Globus pallidus (tissue), 1 donor: ENCODE results near the gene PTGES2.
"Not testable (repeated sequence)": the region's sequence is repeated elsewhere in the genome, so short reads cannot be mapped to it uniquely, and the experiment has no call there.

ENCODE experiments used
- DNase-seq: peaks from one replicate; pipeline ENCODE4 v3.0.0-alpha.2; 2015; ENCODE audit warnings: low spot score

PTGES2 gene

DNA sequence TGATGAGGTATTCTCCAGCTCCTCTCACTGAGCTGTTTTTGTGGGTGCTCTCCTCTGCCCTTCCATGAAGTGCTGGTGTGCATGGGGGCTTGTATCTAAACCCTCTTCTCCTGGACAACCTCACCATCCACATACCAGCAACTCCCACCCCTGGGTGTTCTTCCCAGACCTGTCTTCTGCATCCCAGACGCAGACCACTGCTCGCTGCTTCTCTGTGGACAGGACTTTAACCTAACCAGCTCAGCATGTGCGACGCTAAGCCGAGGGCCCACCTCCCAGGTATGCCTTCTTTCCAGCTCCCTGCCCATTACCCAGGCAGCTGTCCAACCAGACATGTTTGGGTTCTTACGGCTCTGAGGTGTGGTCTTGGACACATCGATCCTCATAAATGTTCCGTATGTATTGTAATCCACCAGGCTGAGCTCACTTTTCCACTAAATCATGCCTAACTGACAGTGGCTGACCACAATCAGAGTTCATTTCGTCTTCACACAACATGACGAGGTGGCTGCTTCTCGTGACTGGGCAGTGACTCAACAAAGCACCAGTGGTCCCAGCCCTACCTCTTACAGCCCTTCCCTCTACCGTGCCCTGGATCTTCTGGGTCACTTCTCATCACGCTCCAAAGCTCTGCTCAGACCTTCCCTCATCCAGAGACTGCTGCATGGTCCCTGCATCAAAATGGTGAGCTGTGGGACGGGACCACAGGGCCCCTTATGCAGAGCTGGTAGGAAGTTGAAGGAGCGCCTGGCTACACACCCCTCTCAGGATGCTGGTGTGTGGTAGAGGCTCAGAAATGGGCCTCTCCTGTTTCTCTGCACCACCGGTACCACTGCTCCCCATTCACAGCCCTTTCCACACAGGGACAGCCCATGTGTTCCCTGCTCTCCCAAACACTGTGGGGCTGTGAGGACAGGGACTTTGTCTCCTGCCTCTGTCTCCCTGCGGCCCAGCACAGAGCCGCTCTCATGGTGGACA lies 9.6 kb upstream of the PTGES2 start:
- no peak for DNase-seq

DNA sequence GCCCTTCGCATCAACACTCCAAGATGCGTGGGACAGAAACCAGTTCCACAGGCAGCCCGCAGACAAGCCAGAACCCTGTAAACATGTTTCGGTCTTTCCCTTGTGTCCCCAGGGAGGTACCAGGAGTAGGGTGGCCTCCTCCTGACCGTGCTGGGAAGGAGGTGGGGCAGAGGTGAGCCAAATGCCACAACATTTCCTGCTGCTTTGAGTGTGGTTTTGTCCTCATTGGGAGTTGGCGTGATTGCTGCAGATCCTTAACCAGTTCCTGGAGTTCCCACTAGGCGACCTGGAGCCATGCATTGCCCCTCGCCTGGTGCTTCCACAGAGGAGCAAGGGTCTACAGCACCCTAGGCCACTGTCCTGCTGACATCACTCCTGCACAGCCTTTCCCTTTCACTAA lies 8.0 kb upstream of the PTGES2 start:
- not testable (repeated sequence) for DNase-seq

DNA sequence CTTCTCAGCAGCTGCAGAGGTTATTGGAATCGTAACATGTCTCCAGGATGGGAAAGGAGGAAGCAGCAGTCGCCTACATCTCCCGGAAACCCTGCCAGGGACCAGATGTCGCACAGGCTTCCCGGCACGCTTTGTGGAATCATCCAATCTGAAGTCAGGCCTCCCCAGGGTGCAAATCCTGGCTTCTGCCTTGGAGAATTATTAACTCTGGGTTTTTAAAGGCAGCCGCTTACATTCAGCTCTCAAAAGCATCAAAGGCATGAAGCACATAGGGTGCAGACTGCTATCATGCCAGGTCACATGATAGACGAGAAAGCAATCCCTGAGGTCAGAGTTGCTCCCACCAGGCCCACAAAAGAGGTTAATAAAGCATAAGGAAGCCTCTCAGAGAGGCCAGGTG lies 4.6 kb upstream of the PTGES2 start:
- not testable (repeated sequence) for DNase-seq

DNA sequence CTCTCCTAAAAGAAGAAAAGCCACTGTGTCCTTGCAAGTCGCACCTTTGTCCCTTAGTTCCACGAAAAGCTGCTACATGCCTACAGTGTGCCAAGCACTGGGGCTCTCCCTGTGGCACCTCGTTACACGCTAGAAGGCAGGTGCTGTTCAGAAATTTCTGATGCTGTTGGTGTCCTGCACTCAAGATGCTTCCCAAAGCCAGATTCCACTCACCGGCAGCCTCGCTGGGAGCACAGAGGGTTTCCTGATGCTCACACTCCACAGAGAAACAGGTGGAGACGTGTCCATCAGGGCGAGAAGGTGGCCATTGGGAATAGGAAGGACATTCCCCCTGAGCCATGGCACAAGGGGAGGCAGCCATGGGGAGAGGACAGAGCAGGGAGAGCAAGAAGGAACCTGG lies 3.8 kb upstream of the PTGES2 start:
- not testable (repeated sequence) for DNase-seq

DNA sequence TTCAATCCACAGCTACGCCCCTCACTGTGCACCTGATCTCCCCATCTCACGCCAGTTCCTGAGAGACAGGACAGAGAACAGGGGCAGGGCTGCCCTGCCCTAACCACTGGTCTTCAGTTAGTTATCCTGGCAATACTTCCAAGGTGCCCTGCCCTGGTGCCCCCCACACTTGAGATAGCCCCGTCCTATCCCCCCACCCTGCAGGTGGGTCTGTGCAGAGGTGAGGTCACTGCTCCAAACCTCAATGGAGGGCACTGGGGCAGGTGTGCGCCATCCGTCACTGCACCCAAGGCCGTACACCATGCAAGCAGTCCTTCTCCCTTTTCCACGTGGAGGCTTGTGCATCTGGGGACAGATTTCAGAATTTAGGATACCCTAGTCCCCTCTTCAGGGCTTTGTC lies 3.1 kb upstream of the PTGES2 start:
- not testable (repeated sequence) for DNase-seq

DNA sequence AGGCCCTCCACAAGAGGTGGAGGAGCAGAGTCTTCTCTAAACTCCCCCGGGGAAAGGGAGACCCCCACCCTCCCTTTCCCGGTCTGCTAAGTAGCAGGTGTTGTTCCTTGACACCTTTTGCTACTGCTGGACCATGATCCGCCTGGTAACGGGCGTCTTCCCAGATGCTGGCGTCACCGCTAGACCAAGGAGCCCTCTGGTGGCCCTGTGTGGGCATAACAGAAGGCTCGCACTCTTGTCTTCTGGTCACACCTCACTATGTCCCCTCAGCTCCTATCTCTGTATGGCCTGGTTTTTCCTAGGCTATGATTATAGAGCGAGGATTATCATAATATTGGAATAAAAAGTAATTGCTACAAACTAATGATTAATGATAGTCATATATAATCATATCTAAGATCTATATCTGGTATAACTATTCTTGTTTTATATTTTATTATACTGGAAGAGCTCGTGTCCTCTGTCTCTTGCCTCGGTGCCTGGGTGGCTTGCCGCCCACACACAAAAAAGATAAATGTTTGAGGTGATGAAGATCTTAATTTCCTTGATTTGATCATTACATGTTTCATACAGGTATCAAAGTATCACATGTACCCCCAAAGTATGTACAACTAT lies 2.6 kb upstream of the PTGES2 start:
- DNase-seq = not testable (repeated sequence)

DNA sequence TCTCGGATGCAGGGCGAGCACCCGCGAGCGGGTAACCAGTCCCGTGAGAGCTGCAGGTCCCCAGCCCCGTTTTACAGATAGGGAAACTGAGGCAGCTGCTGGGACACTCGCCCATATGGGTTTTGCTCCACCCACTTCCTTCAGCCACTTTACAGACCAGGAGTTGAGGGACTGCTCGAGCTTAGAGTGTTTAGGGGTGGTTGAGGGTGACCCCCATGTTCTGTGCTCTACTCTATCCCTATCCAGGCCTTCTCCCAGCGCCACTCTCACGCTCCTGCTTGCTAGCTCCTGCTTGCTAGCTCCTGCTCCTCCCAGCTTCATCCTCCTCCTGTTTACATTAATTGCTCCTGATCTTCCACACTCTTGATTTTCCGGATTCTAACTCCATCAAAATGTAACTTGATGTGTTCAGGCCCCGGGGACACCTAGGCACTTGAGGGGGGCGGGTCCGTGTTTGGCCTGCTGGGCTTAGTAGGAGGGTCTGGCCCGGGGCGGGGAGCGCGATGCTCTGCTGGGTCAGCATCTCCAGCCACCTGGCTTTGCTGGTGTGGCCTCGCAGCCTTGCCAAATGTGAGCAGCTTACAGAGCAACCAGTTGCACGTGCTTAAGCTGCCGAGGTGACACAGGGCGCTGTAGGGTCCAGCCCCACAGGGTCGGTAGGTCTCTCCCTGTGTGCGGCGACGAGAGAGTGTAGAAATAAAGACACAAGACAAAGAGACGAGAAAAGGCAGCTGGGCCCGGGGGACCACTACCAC lies 1.5 kb upstream of the PTGES2 start:
- peak; percentile 23 for DNase-seq

DNA sequence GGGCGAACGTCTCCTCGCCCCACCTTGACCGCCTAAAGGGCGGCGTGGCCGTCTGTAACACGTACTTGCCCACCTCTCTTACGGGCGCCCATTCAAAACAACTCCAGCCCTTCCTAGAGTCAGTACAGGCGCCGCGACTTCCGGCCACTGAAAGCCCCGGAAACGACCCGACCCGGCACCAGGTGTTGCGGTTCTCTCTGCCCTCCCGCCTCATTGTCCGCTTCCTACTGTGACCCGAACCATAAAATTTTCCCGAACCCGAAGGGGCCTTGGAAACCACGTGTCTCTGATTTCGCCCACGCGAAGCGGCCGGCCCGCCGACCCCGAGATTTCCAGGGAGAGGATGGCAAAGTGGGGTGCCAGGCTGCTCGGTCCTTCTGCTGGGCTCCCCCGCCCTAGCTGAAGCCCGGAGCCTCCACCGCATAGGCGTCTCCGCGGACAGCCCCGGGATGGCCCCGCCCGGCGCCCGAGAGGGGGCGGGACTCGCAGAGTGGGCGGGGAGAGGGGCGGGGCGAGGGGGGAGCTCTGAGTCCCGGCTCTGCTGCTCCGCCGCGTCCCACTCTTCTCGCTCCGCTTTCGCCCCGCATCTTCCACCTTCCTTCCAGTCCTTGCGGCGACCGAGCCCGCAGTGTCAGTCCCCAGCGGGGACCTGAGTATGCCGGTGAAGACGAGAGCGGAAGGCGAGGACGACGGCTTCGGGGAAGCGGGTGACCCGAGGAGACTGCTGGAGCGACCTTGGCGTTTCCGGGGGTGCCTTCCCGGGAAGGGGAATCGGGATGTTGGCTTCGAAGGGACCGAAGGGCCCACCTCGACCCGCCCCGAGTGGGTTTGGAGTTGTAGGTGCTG lies 684 bp upstream of the PTGES2 start:
- DNase-seq = peak; percentile 91

DNA sequence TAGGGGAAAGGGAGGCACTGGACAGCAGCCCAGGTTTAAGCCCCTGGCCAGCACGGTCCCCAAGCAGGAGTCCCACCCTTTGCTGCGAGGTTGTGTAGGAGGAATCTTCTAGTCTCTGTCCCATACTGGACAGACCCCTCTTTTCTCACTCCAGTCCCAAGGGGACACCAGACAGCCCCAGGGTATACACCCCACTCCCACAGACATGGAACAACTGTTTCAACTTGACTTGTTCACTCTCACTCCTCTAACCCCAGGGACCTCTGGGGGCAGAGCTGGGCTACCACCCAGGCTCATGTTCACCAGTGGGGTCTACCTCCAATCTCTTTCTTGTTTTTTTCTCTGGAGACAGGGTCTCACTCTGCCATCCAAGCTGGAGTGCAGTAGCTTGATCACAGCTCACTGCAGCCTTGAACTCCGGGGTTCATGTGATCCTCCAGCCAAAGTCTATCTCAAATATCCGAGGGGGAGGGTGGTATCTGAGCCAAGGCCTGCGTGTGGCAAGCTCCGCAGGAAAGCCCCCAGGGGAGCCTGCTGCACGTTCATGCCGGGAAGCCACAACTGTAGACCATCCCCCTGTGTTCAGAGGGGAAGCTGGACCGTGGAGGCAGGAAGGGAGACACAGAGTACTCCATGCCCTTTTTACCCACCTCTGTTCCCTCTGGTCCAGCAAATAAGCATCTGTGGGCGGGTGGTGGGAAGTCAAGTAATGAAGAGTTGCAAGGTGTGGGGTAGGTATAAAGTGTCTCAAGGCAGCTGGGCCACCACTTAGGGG lies 1.8 kb downstream of the PTGES2 start:
- DNase-seq = no peak

DNA sequence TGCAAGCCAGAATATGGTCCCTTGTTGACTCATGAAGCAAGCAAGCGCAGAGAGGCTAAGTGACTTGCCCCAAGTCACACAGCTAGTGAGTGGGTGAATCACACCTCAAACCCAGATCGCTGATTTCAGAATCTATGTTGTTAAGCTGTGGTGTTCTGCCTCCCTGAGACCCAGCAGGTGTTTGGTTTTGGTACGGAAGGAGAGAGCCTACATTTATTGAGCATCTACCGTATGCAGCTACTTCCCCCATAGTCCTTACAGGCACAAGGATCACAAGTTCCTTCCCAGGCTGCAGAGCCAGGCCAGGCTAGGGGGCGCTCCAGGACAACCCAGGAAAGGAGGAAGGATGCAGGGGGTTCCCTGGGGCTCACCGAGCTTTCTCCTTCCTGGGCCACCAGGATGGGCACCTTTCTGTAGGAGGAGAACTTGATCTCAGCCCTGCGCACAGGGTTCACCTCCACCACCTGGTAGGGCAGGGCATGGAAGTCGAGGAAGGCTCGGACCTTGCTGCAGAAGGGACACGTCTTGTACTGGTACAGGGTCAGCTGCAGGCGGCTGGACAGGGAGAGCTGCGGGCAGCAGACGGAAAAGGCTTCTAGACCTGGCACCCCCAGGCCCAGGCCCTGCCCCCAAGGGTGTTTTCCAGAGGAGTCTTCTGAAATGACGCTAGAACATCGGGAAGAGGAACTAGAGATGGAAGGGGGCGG lies 2.5 kb downstream of the PTGES2 start:
- DNase-seq = peak; percentile 38

DNA sequence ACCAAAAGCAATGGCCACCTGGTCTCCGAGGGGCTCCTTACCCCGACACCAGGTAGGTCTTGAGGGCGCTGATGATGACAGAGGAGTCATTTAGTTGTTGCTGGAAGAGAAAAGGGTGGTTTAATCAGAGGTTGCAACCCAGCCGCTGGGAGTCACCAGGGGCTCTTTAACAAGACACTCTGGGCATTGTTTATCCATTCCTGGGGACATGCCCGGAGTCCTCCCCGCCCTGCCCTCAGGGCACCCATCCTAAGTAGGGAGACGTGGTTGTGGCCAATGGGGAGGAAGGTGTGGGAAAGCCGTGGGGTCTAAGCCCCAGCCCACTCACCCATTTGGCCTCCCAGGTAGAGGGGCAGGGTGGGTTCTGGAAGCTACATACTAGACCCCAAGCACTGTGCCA lies 3.1 kb downstream of the PTGES2 start:
- no peak for DNase-seq

DNA sequence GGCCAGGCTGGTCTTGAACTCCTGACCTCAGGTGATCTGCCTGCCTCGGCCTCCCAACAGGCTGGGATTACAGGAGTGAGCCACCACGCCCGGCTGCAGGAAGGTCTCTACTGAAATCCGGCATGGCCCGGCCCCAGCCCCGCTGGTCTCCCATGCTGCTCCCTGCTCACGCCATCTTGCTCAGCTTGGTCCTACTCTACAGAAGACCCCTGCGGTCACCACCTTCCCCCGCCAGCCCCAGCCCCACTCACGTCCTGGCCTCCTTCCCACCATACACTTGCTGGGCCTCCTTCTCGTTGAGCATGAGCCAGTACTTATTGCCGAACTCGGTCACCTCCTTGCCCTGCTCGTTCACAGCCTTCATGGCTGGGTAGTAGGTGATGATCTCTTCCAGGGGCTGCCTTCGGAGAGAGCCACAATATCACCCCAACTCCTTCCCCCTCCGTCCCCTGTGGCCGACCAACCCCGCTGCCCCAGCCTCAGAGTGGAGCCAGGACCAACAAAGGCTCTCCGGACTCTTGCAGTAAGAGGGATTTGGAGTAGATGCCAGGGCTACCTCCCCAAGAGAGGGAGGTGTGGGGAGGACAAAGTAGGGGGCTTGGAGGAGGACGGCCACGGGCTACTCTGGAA lies 4.0 kb downstream of the PTGES2 start:
- DNase-seq = no peak

DNA sequence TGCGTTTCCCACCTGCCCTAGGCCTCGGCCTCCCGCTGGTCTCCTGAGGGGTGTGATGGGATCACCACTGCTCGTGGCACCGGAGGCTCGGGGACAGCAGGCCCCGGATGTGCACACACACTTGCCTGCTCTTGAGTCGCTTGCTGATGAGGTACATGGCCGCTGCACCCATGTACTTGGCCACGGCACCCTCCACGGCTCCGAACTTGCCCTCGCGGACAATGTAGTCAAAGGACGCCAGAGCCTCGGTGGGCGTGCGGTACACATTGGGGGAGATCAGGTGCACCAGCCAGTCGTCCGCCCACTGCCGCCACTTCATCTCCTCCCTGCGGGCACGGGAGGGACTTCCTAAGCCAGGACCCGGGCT lies 4.7 kb downstream of the PTGES2 start:
- no peak for DNase-seq

DNA sequence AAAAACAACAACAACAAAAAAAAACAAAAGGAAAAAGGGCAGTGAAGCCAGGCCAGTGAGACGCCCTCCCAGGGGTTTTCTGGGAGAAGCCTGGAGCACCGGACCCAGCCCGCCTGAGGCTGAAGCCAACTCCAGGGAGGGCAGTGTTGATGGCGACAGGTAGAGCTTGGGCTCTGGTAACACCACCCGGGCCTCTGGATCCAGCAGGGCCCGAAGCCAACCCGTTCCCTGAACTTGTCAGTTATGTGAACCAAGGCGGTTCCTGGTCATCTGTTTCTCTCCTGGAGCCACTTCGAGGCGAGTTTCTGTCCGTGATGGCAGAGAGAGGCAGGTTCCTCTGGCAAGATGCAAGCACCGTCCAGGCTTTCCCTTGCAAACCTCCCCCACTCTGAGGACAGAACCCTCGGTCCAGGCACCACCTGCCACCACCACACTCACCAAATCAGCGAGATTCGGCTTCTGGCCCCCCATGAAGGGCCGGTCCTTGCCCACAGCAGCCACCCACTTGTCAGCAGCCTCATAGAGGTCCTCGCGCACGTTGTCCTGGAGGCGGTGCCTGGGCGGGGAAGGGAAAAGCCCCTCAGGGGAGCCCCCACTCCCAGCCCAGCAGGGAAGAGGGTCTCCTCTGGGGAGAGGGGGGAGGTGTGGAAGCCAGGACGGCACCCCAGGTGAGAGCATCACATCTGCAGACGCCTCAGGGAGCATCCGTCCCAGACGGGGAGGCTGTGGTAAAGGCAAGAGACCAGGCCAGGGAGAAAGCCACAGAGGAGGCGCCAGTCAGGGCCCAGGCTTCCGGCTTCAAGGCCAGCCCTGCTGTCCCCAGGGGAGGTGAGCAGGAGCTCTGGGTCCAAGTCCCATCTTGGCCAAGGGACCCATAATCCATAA lies 5.4 kb downstream of the PTGES2 start:
- DNase-seq = no peak

DNA sequence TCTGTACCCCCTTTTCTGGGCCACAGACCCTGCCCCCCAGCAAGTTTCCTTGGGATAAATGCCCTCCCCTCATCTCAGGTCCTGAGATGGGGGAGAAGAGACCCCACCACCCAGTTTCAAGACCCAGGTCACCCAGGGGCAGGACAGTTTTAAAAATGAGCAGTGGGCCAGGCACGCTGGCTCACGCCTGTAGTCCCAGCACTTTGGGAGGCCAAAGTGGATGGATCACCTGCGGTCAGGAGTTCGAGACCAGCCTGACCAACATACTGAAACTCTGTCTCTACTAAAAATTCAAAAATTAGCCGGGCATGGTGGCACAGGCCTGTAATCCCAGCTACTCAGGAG lies 6.1 kb downstream of the PTGES2 start:
- DNase-seq = no peak

DNA sequence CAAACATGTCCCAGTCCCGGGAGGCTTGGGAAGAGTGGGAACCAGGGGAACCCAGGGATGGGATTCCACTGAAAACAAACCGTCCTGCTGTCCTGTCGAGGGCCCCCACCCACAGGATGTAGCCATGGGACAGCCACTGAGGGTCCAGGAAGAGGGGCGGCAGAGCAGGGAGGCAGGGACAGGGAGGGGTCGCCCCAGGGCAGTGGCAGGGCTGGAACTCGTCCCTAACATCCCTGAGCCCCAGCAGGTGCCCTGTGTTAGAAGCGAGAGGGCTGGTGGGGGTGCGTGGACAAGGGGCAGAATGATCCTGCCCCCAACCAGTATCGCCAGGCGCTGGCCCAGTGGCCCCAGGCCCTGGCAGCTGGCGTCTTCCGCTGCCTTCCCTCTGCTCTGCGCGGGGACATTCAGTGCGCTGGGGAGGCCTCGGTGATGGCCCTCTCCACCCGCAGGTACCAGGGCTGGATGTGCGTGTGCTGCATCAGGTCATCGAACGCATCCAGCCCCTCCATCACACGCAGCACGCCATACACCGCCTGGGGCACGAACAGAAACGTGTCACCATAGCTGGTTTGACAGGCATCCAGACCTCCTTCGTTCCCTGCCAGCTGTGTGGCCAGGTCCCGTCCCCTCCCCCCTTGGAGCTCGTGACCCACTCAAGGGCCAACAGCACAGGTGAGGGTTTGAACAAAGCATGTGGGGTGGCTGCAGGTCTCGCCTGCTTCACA lies 6.6 kb downstream of the PTGES2 start:
- no peak for DNase-seq

DNA sequence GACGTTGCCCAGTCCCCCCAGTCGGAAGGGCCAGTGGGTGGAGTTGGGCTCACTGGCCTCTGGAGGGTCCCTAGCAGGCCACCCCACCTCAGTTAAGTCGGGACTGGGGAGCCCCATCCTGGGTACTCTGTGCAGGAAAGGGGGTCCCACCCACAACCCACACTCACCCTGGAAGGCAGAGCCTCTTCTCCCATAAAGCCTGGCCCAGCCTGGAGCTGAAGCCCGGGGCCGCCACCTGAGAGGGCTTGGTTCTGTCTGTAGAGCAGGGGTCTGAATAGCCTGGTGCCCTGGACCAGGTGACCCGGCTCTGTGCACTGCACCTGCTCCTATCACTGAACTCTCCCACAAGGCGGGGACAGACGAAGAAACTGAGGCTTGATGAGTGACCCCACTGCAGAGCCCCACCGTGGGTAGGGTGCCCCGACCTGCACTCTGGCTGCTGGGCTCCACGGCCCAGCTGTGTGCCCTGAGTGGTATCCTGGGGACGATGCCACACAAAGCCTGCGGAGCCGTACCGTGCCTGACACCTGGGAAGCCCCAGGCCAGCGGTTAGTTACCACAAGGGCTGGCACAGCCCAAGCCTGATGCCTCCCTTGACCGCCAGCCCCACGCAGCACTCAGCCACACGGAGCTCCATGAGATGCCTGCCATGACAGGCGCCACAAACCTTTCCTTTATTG lies 7.3 kb downstream of the PTGES2 start:
- no peak for DNase-seq
